ENCODE data around the gene PRDM2. TPM values are rescaled to one million over a fixed set of nuclear protein-coding genes. Genes with fewer than 3 reads are reported as not detected.

PRDM2 gene
- polyA plus RNA-seq, 1 donor (not counting 4 experiments of a cell fraction or from before 2014, with no cell fraction given) = 13.8 TPM

DNA sequence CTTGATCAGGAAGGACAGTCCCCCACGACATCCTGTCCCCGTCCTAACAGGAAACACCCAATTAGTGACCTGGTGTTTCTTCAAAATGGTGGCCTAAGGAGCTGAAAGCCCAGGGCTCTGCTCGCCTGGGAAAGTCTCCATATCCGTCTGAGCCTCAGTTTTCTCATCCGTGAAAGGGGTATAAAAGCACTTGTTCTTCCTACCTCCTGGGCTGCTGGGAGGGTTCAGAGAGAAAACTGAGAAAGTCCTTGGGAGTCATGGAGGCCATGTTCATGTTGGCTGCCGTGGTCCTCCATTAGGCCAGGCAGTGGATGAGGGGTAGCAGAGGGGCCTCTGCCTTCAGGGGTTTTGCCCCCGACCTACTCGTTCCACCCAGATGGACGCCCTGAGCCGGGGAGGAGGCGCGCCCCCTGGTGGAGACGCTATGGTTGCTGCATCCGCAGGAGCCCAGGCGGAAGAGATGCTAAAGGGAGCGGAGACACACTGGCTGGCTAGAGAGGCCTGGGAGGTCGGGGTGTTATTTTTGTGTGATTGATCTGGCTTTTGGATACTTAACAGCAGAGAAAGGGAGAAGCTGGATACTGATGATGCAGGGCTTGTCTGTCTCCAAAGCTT, 113.5 kb downstream of the PRDM2 start:
- no peak for FAIRE-seq
- no peaks in the 10 kb centered on the region for H3K9me1 ChIP-seq (ENCODE audit: control insufficient read depth, extremely low read depth, insufficient read depth, low read length)
- no peak for TF ChIP-seq EZH2 (IDR thresholded peaks at IDR 0.05; ENCODE audit: low read length)
- TF ChIP-seq, protein P1, sequence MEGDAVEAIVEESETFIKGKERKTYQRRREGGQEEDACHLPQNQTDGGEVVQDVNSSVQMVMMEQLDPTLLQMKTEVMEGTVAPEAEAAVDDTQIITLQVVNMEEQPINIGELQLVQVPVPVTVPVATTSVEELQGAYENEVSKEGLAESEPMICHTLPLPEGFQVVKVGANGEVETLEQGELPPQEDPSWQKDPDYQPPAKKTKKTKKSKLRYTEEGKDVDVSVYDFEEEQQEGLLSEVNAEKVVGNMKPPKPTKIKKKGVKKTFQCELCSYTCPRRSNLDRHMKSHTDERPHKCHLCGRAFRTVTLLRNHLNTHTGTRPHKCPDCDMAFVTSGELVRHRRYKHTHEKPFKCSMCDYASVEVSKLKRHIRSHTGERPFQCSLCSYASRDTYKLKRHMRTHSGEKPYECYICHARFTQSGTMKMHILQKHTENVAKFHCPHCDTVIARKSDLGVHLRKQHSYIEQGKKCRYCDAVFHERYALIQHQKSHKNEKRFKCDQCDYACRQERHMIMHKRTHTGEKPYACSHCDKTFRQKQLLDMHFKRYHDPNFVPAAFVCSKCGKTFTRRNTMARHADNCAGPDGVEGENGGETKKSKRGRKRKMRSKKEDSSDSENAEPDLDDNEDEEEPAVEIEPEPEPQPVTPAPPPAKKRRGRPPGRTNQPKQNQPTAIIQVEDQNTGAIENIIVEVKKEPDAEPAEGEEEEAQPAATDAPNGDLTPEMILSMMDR (optimal IDR thresholded peaks at IDR 0.05 in 1 of 3, IDR thresholded peaks at IDR 0.05 in 1 of 3, conservative IDR thresholded peaks at IDR 0.05 in 1 of 3; ENCODE audit: extremely low read depth in 1 of 3, insufficient read depth in 2 of 3, low read length in 3 of 3) = peak in 2 of 3 experiments; percentile 53 to 57

DNA sequence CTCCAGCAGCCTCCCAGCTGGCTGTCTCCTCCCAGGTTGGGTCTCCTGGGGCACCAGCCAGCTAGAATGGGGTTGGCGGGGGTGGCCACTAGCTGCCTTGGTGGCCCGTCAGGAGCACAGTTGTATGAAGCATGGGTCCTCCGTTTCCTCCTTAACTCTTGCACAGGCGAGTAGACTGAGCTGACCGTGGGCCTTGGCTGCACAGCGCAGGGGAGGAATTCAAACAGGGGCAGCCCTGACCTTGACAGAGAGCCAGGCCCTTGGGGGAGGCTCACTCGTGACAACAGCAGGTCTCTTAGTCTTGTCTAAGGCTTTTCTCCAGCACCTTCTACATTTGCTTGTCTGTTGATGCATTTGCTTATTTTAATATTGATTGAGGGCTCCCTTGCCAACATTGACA, 114.1 kb downstream of the PRDM2 start:
- H3K36me3 ChIP-seq (ENCODE audit: control insufficient read depth in 2 of 2, extremely low read depth in 1 of 2, insufficient read depth in 2 of 2, low read length in 2 of 2) = no peaks in the 10 kb centered on the region
- no peak overlapping the region for H3K4me3 ChIP-seq (ENCODE audit: control insufficient read depth in 2 of 3, extremely low read depth in 1 of 3, insufficient read depth in 2 of 3, low read depth in 1 of 3, low read length in 3 of 3)
- FAIRE-seq = no peak

More for the DNA sequence above, 113.5 kb downstream of the PRDM2 start:
- Histone ChIP-seq H3K9ac (ENCODE audit: control insufficient read depth, extremely low read depth, insufficient read depth, low read length) (no peak overlapping the region), H3K27me3 (ENCODE audit: control insufficient read depth, extremely low read depth, insufficient read depth, low read length) (no peaks in the 10 kb centered on the region), H4K20me1 (ENCODE audit: control insufficient read depth, extremely low read depth, insufficient read depth, low read length) (no peaks in the 10 kb centered on the region), H3K4me2 (ENCODE audit: control insufficient read depth, extremely low read depth, insufficient read depth, low read depth, low read length) (no peak overlapping the region), H3K4me3 (ENCODE audit: control insufficient read depth in 2 of 3, extremely low read depth in 1 of 3, insufficient read depth in 2 of 3, low read depth in 1 of 3, low read length in 3 of 3) (no peak overlapping the region), H3K9me3 (ENCODE audit: control insufficient read depth, low read depth, low read length) (no peaks in the 10 kb centered on the region), H3K79me2 (ENCODE audit: control insufficient read depth, insufficient read depth, low read length) (no peaks in the 10 kb centered on the region), H3K4me1 (ENCODE audit: control insufficient read depth, extremely low read depth, insufficient read depth, low read length) (no peaks in the 10 kb centered on the region), H2AFZ (ENCODE audit: control insufficient read depth, low read length) (no peak overlapping the region), H3K27ac (ENCODE audit: control insufficient read depth, insufficient read depth, low read length) (no peak overlapping the region), H3K36me3 (ENCODE audit: control insufficient read depth in 2 of 2, extremely low read depth in 1 of 2, insufficient read depth in 2 of 2, low read length in 2 of 2) (no peaks in the 10 kb centered on the region)
- dilution Hi-C loops (cut with MboI; ENCODE audit: extremely low pct_ligation_motif_present, low sequenced_read_pairs) = no loop called here
- DNase-seq (ENCODE audit: low read depth, low spot score) = no peak

More for the DNA sequence above, 114.1 kb downstream of the PRDM2 start:
- DNase-seq (ENCODE audit: low read depth, low spot score) = no peak
- Histone ChIP-seq H3K4me2 (ENCODE audit: control insufficient read depth, extremely low read depth, insufficient read depth, low read depth, low read length) (no peak overlapping the region), H3K9me3 (ENCODE audit: control insufficient read depth, low read depth, low read length) (no peaks in the 10 kb centered on the region), H3K4me1 (ENCODE audit: control insufficient read depth, extremely low read depth, insufficient read depth, low read length) (no peaks in the 10 kb centered on the region), H2AFZ (ENCODE audit: control insufficient read depth, low read length) (no peak overlapping the region), H4K20me1 (ENCODE audit: control insufficient read depth, extremely low read depth, insufficient read depth, low read length) (no peaks in the 10 kb centered on the region), H3K9ac (ENCODE audit: control insufficient read depth, extremely low read depth, insufficient read depth, low read length) (no peak overlapping the region), H3K27ac (ENCODE audit: control insufficient read depth, insufficient read depth, low read length) (no peak overlapping the region), H3K9me1 (ENCODE audit: control insufficient read depth, extremely low read depth, insufficient read depth, low read length) (no peaks in the 10 kb centered on the region), H3K27me3 (ENCODE audit: control insufficient read depth, extremely low read depth, insufficient read depth, low read length) (no peaks in the 10 kb centered on the region), H3K79me2 (ENCODE audit: control insufficient read depth, insufficient read depth, low read length) (no peaks in the 10 kb centered on the region)
- TF ChIP-seq EZH2 (IDR thresholded peaks at IDR 0.05; ENCODE audit: low read length) = no peak
- TF ChIP-seq, protein P1 (optimal IDR thresholded peaks at IDR 0.05 in 1 of 3, IDR thresholded peaks at IDR 0.05 in 1 of 3, conservative IDR thresholded peaks at IDR 0.05 in 1 of 3; ENCODE audit: extremely low read depth in 1 of 3, insufficient read depth in 2 of 3, low read length in 3 of 3) = no peak
- dilution Hi-C loops (cut with MboI; ENCODE audit: extremely low pct_ligation_motif_present, low sequenced_read_pairs) = no loop called here

Measured in keratinocyte (primary cell).